ENCODE measurements around the gene BAIAP2L1.

- TF ChIP-seq CTCF (IDR thresholded peaks at IDR 0.05; ENCODE audit: insufficient read depth, low read depth, low read length) (no peak), EZH2 (IDR thresholded peaks at IDR 0.05; ENCODE audit: insufficient read depth, low read length) (no peak)
Observed at GRCh38 chr7:98283127-98283886, 117.6 kb downstream of the BAIAP2L1 start.
